ELF-1 (cell line): Measurements from ENCODE around the gene MPRIP.

Experiments
- DNase-seq: peaks from one replicate; pipeline ENCODE4 v3.0.0-alpha.2; 2016; ENCODE audit warnings: low read depth, low spot score

The MPRIP gene

DNA sequence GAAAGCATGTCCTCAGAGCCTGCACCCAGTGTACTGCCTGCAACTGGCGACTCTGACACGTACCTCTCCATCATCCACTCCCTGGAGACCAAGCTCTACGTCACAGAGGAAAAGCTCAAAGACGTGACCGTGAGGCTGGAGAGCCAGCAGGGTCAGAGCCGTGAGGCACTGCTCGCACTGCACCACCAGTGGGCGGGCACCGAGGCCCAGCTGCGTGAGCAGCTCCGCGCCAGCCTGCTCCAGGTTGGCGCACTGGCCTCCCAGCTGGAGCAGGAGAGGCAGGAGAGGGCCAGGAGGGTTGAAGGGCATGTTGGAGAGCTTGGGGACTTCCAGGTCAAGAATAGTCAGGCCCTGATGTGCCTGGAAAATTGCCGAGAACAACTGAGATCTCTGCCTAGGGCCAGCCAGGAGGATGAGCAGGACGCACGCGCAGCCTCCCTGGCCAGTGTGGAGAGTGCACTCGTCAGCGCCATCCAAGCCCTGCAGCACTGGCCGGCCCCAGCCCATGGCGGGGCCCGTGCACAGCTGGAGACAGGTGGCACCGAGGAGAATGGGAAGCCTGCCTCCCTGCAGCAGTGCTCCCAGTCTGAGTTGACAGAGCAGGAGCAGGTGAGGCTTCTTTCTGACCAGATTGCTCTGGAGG is 123.5 kb downstream of the MPRIP start:
- no peak for DNase-seq

GRCh38 chr17:17166446-17166845 is 124.2 kb downstream of the MPRIP start:
- no peak for DNase-seq

- no peak for DNase-seq
Observed at GRCh38 chr17:17167356-17167755, 125.1 kb downstream of the MPRIP start.

DNA sequence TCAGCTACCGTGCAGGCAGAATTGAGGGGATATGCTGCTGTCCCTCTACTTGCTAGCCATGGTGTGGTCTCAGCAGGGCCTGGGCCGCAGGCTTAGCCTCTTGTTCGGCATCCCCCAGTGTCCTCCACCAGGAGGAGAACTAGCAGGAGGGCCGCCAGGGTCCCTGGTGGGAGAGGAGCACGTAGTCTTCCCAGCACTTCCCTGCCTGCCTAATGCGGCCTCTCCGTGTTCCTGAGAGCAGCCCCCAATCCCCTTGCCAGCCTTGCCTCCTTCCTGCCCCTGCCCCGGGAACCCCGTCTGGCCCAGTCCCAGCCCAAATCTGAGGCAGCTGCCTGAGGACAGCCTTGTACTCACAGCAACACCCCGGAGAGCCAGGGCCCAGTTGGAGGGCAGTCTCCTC is 125.7 kb downstream of the MPRIP start:
- DNase-seq: no peak

DNA sequence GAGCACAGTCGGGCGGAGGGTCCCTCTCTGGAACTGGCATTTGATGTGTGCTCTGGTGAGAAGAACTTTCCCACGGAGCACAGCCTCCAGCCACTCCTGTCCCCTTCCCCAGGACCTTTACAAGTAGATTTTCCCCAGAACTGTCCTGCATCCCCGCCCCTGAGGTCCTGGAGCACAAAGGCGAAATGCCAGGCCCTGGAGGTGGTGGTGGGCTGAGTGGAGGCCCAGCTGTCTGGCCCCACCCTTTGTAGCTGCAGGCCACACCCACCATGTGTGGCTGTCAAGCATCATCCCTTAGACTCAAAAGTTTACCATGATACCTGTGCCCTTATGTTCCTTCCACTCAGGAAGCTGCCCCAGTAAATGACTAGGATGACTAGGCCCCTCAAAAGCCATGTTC is 126.1 kb downstream of the MPRIP start:
- DNase-seq: no peak

GRCh38 chr17:17169396-17169795 is 127.1 kb downstream of the MPRIP start:
- DNase-seq: no peak

DNA sequence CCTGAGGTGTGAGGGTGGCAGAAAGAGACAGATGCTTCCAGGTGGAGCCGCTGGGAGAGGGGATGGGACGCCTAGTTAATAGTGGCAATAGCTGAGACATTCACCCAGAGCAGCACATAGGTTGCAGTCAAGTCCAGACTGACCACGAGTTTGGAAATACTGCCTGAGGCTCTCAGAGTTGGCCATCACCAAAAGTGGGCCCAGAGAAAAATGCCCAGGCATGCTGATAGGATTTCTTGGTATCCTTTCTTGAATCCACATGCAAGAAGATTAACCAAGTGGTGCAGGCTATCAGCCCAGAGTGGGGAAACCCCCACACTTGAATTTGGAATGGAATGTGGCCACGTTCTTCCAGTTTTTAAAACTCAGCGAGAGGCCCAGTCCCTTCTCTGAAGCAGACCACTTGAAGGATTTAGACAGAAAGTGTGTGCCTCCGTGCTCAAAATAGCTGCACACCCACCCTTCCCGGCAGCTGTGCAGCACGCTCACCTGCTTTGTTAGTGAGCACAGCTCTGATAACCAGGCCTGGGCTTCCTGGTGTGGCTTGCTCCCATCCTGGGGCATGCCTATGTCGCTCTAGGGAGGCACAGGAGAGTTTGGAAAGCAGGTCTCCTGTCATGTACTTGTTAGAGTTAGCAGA is 128.2 kb downstream of the MPRIP start:
- DNase-seq: no peak

DNA sequence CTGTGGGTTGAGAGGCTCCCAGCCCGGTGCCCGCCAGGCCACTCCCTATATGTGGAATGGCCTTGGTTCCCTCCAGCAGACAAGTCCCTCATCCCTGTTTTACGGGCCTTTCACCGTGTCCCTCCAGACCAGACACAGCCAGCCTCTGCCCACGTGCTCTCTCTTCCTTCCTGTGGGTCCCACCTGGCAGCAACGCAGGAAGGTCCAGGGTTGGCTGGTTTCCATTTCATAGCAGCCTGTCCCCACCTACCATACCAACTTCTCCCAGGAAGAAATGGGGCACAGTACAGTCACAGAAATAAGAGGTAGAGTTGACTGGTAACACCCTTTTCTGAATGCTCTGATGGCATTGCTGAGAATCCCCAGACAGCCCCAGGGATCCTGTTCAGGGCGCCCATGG is 128.9 kb downstream of the MPRIP start:
- no peak for DNase-seq

DNA sequence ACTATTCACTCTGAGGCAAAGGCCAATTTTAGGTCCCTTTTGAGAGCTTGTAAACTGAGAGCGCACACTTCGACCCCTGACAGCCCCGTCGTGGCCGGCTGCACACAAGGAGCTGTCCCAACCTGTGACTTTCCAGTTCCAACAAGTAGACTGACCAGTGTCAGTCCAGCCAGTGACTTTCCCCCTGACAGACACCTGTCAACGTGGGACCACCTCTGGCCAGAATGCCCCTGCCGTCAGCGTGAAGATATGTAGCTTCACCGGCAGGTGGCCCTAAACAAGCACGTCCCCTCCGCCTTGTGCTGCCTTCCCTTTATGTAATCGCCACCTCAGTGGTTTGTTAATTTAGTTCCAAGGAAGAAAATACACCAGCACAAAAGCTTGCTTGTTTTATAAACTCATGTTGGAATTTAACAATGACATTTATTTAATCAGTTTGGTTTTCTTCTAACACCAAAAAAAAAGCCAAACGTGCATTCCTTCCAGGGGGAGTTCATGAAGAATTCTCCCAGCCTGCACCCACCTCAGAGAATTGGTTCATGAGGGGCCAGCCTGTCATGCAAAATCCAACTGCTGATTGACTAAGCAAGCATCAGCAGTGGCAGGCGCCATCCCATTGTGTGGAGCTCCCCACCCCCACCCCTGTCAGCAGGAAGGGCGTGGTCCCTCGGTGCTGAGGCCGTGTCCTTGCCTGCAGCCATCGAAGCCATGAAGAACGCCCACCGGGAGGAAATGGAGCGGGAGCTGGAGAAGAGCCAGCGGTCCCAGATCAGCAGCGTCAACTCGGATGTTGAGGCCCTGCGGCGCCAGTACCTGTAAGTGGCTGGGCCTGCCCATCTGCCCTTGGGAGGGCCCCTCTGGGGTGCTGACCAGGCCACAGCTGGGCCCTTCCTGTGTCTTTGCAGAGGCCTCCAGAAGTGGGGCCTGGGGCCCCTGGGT is 130.0 kb downstream of the MPRIP start:
- DNase-seq: peak; percentile 79

DNA sequence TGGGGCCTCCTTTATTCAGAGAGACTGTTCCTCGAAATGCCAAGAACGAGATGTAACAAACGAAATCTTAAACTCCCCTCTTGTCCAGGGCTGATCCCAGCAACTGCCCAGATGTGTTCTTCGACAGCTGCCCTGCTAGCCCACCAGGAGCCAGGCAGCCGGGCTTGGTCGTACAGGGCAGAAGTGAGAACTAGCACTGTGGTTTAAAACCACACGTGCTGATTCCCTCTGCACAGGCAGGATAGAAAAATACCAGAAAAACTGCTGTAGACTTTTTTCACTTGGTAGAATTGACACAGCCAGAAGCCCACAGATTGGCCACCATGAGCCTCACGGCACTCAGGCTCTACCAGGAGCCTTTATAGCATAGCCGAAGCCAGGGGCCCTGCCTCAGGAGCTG is 130.7 kb downstream of the MPRIP start:
- no peak for DNase-seq

- no peak for DNase-seq
Observed at GRCh38 chr17:17173921-17174320, 131.7 kb downstream of the MPRIP start.

GRCh38 chr17:17175340-17175739 is 133.1 kb downstream of the MPRIP start:
- no peak for DNase-seq

DNA sequence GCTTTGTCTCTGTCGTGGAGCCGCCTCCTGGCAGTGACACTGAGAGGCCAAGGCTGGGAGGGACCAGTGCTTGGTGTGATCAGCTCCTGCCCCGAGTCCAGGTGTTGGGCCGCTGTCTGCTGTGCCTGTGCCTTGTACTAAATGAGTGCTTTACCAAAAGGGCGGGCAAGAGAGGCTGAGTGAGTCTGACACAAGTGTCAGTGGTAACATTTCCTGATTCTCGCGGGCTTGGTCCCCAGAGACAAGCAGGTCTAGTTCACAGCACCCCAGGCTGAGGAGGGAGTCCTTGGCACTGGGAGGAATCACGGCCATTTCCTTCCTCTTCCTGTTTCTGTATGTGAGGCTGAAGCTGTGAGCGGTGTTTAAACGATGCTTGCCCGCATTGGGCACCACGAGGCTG is 133.7 kb downstream of the MPRIP start:
- DNase-seq: no peak

DNA sequence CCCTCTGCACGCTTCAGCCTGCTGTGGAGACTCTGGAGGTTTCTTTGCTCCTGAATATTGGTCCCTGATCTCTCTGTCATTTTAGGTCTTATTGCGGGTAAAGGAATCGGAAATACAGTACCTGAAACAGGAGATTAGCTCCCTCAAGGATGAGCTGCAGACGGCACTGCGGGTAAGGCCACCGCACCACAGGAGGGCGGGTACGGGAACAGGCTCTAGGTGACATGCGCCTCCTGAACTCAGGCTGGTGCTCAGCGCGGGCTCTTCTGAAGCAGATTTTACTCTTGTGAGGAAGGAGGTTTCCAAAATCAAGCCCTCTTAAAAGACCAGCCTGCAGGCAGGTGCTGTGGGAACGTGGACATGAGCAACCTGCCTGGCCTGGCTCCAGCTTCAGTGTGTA is 134.1 kb downstream of the MPRIP start:
- no peak for DNase-seq

- no peak for DNase-seq
Observed at GRCh38 chr17:17177176-17177575, 134.9 kb downstream of the MPRIP start.

GRCh38 chr17:17179371-17179827 is 137.1 kb downstream of the MPRIP start:
- no peak for DNase-seq

DNA sequence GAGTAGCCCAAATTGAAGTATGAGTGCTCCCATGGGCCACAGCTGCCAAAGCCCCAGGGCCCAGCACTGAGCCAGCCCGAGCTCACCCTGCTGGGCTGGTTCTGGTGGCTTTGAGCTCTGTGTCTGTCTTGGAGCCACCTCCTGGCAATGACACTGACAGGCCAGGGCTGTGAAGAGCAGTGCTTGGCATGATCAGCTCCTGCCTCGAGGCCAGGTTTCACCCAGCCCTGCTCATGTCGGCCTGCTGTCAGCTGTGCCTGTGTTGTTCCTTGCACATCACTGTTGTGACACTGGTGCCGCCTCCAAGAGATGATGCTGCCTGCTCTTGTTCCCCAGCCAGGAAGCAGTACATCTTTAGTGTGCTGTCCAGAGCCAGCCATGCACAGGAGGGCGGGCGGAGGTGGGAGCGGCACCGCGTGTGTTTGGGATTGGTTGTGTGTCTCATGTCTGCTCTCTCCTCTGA is 137.9 kb downstream of the MPRIP start:
- DNase-seq: no peak

DNA sequence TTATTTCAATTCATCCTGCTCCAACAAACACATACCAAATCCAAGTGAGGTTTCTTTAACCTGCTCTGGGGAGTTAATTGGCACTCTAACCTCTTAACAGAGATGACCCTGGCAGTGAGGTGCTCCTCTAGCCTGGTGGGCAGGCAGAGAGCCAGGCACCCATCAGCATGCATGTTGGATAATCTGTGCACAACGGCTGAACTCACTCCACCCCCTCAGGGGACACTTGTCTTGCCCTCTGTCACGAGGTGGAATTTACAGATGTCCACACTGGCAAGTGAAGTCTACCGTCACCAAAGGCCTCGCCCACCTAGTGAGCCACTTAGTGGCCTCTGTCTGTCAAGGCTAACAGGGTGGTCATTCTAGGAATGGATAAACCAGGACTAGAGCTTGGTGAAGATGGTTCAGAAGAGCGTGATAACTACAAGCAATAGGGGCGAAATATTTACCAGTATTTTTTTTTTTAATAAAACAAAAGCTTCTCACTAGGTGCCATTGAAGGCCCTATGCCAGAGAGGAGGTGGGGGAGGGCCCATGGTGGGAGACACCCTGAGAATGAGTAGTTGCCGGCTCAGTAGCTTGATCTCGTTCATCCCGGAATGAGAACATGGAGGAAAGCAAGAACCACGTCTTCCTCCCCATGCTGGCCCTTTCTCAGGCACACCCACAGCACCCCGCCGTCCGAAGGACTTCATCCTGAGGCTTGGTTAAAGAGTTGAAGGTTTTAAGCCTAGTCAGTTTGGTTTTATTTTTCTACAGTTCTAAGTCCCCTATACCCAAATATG is 138.7 kb downstream of the MPRIP start:
- no peak for DNase-seq

DNA sequence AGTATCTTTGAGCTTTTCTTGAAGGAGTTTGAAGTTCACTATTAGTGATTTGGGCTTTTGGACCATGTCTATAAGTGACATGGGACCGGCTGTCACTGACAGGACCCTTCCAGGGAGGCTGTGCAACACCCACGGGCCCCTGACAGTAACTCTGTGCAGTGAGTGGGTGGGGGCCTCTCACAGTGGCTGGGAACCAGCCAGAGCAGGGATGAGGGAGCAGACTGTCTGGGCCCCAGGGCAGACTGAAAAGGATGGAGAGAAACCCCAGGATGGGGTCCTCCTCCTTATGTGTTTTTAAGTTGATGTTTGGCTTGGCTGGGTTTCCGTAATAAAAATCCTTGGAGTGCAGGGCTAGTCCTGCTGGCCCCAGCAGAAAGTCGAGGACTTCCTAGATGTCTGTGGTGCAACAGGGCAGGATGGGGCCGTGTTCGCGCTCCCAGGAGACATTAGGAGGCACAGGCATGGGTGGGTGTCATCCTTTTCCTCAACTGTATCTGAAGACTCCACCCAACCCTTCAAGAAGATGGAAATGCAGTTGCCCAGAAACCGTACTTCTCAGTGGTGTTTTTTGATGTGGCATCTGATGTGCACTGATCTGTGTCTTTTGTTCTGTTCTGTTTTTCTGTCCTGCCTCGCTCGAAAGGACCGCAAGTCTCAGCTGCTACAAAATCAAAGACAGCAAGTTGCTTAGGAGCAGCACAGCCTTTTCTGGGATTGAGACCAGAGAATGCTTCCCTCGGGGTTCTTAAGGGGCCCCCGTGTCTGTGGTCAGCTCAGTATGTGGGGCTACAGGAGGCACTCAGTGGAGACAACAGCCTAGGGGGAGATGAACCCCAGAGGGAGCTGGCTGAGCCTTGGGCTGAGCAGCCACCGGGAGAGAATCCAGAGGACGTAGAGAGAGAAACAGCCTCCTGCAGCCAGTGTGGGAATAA is 139.7 kb downstream of the MPRIP start:
- DNase-seq: no peak

GRCh38 chr17:17182598-17183136 is 140.4 kb downstream of the MPRIP start:
- no peak for DNase-seq
